ENCODE results near the gene LCN10. TPM values are rescaled to one million over a fixed set of nuclear protein-coding genes. Genes with fewer than 3 reads are reported as not detected.

Gene LCN10
- total and polyA plus RNA-seq, 9 of the 15 experiments (the other 6 are each of a cell fraction or from before 2014, with no cell fraction given): 0.10 to 0.21 (median 0.14) TPM; not detected in 6

DNA sequence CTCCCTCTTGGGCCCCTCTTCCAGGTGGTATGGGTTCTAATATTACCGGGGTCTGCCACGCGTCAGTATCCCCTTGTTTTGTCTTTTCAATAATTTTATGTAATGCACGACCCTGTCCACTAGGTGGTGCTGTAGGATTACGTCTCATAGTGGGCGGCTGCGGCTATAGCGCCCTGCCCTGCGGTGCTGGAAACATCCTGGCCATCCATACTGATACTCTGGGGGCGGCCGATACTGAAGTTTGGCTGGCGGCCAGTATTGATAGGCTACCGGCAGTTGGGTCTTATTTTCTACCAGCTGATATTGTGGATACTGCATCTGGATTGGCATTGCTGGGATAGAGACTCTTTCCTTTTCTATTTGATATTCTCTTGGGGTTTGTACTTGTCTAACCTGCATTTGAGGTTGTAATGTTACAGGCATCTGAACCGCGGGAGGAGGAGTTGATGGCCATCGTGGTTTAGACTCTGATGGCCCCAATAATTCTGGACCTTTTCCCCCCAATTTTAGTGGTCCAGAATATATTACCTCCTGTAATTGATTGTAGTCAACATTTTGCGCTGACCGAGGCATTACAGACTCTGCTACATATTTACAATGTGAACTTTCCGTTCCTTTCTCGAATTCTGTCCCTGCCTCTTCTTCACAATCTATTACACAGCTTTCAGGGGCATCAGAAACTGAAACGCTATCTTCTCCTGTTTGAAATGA is 45.1 kb upstream of the LCN10 start (continued):
- no peak for TF ChIP-seq ELF2 (CRISPR knock-in tag; IDR thresholded peaks at IDR 0.05)
- TF ChIP-seq ARID1B (IDR thresholded peaks at IDR 0.05): peak; percentile 44; the same call in 1 of the 2 replicates
- TF ChIP-seq CHD4 (IDR thresholded peaks at IDR 0.05; ENCODE audit: insufficient read depth, insufficient replicate concordance, low read depth, low read length, poor library complexity, severe bottlenecking): no peak
- no peak for TF ChIP-seq FOXP1 (CRISPR knock-in tag; IDR thresholded peaks at IDR 0.05)
- TF ChIP-seq NEUROD1 (IDR thresholded peaks at IDR 0.05; ENCODE audit: borderline replicate concordance, low read depth, low read length, partially characterized antibody): peak; percentile 16
- no peak for TF ChIP-seq ASH1L (IDR thresholded peaks at IDR 0.05; ENCODE audit: borderline replicate concordance, low read depth, partially characterized antibody)
- TF ChIP-seq, protein P1, sequence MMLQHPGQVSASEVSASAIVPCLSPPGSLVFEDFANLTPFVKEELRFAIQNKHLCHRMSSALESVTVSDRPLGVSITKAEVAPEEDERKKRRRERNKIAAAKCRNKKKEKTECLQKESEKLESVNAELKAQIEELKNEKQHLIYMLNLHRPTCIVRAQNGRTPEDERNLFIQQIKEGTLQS (IDR thresholded peaks at IDR 0.05): no peak
- TF ChIP-seq, protein P1 (CRISPR knock-in tag; conservative IDR thresholded peaks at IDR 0.05): no peak
- no peak for TF ChIP-seq ZFX (CRISPR knock-in tag; IDR thresholded peaks at IDR 0.05)
- no peak for TF ChIP-seq SAFB (IDR thresholded peaks at IDR 0.05; ENCODE audit: borderline replicate concordance, low read depth, low read length)
- no peak for TF ChIP-seq RBM25 (IDR thresholded peaks at IDR 0.05; ENCODE audit: low read depth, low read length, severe bottlenecking)
- TF ChIP-seq SNIP1 (IDR thresholded peaks at IDR 0.05; ENCODE audit: low read depth): no peak
- TF ChIP-seq TBP (optimal IDR thresholded peaks at IDR 0.05; ENCODE audit: low read depth, low read length): no peak
- TF ChIP-seq RHOXF2B (CRISPR knock-in tag; conservative IDR thresholded peaks at IDR 0.05): no peak
- no peak for TF ChIP-seq GABPB1 (CRISPR knock-in tag; IDR thresholded peaks at IDR 0.05)
- TF ChIP-seq, protein P2, sequence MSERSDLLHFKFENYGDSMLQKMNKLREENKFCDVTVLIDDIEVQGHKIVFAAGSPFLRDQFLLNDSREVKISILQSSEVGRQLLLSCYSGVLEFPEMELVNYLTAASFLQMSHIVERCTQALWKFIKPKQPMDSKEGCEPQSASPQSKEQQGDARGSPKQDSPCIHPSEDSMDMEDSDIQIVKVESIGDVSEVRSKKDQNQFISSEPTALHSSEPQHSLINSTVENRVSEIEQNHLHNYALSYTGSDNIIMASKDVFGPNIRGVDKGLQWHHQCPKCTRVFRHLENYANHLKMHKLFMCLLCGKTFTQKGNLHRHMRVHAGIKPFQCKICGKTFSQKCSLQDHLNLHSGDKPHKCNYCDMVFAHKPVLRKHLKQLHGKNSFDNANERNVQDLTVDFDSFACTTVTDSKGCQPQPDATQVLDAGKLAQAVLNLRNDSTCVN (CRISPR knock-in tag; IDR thresholded peaks at IDR 0.05): no peak
- TF ChIP-seq, protein P3, sequence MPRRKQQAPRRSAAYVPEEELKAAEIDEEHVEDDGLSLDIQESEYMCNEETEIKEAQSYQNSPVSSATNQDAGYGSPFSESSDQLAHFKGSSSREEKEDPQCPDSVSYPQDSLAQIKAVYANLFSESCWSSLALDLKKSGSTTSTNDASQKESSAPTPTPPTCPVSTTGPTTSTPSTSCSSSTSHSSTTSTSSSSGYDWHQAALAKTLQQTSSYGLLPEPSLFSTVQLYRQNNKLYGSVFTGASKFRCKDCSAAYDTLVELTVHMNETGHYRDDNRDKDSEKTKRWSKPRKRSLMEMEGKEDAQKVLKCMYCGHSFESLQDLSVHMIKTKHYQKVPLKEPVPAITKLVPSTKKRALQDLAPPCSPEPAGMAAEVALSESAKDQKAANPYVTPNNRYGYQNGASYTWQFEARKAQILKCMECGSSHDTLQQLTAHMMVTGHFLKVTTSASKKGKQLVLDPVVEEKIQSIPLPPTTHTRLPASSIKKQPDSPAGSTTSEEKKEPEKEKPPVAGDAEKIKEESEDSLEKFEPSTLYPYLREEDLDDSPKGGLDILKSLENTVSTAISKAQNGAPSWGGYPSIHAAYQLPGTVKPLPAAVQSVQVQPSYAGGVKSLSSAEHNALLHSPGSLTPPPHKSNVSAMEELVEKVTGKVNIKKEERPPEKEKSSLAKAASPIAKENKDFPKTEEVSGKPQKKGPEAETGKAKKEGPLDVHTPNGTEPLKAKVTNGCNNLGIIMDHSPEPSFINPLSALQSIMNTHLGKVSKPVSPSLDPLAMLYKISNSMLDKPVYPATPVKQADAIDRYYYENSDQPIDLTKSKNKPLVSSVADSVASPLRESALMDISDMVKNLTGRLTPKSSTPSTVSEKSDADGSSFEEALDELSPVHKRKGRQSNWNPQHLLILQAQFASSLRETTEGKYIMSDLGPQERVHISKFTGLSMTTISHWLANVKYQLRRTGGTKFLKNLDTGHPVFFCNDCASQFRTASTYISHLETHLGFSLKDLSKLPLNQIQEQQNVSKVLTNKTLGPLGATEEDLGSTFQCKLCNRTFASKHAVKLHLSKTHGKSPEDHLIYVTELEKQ (CRISPR knock-in tag; IDR thresholded peaks at IDR 0.05): no peak
- no peak for TF ChIP-seq ZFP30 (CRISPR knock-in tag; IDR thresholded peaks at IDR 0.05; ENCODE audit: borderline replicate concordance)
- TF ChIP-seq, protein P4, sequence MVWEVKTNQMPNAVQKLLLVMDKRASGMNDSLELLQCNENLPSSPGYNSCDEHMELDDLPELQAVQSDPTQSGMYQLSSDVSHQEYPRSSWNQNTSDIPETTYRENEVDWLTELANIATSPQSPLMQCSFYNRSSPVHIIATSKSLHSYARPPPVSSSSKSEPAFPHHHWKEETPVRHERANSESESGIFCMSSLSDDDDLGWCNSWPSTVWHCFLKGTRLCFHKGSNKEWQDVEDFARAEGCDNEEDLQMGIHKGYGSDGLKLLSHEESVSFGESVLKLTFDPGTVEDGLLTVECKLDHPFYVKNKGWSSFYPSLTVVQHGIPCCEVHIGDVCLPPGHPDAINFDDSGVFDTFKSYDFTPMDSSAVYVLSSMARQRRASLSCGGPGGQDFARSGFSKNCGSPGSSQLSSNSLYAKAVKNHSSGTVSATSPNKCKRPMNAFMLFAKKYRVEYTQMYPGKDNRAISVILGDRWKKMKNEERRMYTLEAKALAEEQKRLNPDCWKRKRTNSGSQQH (CRISPR knock-in tag; IDR thresholded peaks at IDR 0.05): no peak
